Stimulated activated CD8-positive, alpha-beta memory T cell treated with anti-CD3 and anti-CD28 coated beads, Interleukin-4, amount 100 ng/mL, for 48 hours (primary cell): ENCODE measurements around the gene ANKRD12.
"Not testable (repeated sequence)": the region's sequence is repeated elsewhere in the genome, so short reads cannot be mapped to it uniquely, and the experiment has no call there.

Experiments
- DNase-seq: peaks from one replicate; pipeline ENCODE4 v3.0.0-alpha.2; 2020

Gene ANKRD12

DNA sequence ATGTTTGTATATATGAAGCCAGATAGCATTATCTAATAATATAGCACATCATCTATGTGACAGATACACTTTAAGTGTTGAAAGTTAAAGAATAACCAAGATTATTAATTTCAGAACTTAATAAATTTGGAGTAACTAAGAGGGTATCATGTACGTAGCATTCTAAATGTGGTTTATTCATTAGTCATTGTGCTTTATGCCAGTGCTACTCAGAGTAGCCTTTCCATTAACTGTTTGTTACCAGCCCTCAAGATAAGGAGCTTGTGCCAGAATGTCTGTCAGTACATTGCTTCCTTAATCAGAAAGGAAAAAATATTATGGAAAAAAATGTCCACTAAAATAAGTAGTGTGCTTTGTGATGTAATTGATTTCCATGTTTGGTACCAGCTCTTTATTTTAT lies 103.1 kb downstream of the ANKRD12 start:
- DNase-seq = no peak

DNA sequence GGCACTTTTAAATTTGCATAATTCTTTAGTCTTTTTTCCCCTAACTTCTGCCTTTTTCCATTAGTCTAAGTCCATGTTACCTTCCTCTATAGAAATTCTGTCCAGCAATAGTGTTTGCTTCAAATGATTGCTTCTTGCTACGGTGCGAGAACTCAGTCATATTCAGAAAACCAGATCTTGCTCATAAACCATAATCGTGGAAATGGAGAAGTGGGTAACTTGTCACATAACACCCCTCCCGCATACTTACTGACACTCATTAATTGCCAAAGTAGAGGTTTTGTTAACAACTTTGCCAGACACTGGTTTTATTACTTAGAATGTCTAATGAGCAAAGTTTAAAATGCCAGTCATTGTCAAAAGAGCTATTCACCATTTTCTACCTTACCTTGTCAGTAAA lies 103.7 kb downstream of the ANKRD12 start:
- DNase-seq = no peak

DNA sequence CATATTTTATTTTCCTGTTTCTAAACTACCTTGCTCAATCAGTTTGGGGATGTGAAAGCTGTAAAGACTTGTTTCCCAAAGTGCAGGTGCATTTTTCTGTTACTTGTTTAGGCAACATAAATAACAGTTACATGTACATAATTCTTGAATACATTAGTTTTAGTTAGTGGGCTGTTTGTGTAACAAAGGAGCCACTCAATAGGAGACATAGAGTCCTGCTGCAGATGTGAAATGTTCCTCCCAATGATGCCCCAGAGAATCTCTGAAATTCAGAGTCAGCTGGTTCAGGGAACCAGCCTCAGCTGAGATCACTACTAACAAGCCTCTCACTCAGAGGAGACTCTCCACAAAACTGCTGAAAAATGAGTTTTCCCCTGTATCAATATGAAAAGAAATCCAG lies 106.4 kb downstream of the ANKRD12 start:
- DNase-seq = no peak

DNA sequence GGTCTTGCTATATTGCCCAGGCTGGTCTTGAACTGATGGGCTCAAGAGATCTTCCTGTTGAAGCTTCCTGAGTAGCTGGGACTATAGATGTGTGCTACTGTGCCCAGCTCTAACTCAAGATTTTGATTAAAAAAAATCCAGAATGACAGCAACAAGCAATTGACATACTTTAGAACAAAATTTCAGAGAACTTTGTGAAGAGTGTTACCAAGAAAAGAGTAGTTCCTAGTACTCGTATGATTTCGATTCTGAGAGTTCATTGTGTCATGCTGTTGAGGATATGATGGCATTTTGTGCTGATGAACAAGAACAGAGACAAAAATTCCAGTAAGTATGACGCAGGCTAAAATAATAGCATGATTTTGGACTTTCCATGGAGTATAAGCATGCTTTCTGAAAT lies 107.8 kb downstream of the ANKRD12 start:
- DNase-seq = no peak

DNA sequence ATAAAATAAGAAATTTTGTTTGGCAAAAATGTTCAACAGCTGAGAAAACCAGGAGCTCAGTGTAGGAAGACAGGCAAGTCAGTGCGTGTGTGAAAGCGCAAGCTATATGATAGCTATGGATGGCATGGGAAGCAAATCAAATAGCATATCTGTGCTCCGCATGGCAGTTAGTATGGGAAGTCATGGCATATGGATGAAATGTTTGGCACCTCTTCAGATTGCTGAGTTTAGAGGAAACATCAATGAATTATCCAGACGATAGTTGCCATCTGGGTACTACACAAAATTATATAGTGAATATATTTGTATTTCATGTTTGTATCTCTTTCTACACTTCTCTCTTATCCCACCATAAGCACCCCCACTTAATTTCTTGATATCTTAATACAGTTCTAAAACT lies 112.1 kb downstream of the ANKRD12 start:
- DNase-seq = no peak

DNA sequence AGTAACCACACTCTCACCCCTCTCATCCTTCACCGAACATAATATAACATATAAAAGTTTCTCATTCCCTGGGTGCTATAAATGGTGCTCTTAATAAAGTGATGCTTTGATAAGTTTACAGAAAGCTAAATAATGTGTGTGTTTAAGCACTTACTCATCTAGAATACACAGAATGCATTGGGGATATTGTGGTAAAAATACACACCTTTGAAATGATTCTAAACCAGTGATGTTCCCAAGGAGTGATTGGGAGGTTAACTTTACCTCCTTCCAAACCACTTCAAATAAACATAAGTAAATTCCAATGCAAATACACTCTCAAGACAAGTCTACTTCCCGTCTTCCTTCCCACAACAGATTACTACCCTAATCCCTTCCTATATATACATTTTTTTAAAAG lies 112.7 kb downstream of the ANKRD12 start:
- no peak for DNase-seq

DNA sequence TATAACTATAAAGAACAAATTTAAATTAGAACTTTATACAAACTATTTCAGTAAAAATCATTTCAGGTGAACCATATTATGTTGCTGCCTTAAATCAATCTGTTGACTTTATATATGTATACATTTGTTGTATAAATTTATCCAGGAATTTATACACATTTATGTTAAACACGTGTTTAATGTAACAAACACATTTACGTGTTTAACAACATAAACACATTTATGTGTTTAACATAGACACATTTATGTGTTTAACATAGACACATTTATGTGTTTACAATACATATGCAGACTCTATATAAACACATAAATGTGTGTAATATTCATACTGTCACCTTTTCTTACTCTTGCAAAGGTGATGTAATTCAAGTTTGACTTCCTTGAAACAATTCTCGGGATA lies 122.6 kb downstream of the ANKRD12 start:
- DNase-seq = no peak

DNA sequence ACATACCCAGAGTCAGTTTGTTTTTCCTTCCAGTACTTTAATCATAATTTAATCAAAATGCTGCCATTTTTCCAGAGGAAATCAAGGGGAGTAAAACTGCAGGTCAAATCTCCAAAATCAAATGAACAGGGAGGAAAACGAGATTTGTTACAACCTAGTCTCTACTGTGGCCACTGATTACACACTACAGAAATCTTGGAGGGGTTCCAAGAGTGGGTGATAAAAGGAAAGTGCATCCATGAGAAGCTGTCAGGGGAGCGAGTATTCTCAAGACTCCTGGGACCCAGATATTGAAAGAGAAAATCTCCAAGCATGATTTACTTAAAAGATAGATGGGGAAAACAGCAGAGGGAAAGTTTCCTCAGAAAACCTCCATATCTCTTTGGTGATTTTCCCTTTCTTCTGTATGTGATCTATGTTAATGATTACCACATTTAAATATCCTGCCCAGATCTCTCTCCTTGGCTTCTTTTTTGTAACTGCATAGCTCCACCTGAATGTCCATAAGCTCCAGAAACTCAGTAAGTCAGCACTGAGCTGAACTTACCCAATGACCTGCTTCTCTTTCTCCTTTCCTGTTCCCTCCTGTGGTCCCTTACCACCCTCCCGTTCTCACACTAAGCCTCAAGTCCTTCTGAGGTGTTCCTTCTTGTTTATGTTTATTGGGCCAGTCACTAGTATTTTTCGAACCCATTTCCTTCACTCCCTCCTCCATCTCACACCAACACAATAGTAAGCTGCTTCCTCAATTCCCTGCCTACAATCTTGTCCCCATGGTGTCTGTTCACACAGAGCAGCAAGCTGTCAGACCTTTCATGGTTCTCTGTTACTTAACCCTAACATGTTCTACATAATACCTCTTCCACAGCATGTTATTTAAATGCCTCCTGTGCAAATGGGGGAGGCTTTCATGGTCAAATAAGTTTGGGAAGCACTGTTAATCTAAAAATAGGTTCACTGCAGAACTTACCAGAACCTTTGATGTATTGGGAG lies 124.1 kb downstream of the ANKRD12 start:
- no peak for DNase-seq

DNA sequence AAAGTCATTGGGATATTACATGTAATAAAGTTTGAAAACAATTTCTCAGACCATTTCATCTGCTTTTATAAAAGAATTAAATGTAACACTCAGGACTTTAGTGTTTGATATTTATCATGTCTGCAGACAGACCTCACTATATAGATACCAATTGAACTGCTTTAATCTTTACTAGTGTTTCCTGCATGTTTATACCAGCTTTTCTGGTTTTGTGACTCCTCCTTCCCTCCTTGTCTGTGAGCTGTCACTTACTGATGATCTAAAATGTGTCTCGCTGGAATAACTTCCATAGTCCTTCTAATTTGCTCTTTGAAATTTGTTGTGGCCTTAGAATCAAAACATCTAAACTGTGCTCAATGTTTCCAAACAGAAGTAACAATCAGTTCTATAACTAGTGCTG lies 126.7 kb downstream of the ANKRD12 start:
- DNase-seq = no peak

DNA sequence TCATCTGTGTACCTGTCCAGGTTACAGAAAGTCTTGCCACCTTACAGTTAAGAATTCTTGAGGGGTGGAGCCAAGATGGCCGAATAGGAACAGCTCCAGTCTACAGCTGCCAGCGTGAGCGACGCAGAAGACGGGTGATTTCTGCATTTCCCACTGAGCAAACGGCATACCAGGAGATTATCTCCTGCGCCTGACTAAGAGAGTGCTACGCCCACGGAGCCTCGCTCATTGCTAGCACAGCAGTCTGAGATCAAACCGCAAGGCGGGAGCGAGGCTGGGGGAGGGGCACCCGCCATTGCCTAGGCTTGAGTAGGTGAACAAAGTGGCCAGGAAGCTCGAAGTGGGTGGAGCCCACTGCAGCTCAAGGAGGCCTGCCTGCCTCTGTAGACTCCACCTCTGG lies 128.2 kb downstream of the ANKRD12 start:
- DNase-seq = not testable (repeated sequence)

DNA sequence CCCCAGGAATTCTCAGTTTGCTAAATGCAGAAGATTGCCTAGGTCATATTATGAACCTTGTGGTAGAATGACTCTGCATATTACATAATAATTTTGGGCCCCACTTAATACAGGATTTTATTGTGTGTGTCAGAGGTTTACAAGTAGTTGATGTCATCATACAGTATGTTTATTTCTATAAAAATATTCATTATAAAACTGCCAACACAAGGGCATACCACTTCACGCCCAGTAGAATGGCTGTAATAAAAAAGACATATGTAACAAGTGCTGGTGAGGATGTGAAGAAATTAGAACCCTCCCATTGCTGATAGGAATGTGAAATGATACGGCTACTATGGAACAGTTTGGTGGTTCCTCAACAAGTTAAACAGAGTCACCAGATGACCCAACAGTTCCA lies 136.6 kb downstream of the ANKRD12 start:
- DNase-seq = no peak

DNA sequence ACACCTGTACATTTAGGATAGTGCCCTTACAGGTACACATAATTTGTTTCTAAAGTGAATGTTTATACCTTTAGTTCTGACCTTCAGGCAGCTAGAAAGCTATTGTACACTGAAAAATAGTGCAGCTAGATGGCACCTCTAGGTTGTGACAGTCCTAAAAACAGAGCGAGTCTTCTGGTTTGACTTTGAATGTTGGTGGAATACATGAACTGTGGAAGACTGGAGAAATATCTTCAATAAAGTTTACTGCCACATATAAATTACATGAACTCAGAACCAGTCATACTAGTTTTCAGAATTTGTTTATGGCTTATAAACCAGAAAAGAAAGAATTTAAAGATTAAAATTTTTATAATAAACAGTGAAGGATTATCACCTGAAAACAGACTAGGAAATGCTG lies 139.3 kb downstream of the ANKRD12 start:
- no peak for DNase-seq

DNA sequence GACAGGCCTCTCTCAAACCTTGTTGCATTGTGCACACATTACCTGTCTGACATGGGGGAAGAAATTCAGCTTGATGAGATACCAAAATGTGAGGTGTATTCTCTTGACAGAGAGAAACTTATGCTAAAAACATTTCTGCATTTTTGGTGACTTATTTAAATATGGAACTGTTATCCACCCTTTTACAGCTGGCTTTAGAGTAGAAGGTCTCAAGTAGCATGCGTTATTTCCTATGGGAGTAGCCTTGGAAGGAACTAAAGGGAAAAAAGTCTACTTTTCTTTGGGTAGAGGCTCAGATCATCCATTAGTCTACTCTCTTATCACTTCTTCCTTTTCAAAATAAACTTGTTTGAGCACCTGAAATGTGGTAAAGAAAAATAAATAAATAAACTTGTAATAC lies 141.4 kb downstream of the ANKRD12 start:
- no peak for DNase-seq

DNA sequence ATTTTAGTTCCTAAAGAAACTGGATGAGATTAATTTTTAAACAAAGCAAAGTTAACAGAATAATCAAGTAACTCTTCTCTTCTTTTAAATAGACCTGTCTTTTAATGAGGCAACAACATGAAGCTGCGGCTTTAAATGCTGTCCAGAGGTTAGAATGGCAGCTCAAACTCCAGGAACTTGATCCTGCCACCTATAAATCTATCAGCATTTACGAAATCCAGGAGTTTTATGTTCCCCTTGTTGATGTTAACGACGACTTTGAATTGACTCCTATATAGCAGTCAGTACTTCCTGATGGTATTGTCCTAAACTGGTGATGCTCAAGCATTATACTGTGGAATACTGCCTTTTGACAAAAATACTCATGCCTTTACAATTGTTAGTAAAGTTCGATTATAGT lies 144.3 kb downstream of the ANKRD12 start:
- no peak for DNase-seq

DNA sequence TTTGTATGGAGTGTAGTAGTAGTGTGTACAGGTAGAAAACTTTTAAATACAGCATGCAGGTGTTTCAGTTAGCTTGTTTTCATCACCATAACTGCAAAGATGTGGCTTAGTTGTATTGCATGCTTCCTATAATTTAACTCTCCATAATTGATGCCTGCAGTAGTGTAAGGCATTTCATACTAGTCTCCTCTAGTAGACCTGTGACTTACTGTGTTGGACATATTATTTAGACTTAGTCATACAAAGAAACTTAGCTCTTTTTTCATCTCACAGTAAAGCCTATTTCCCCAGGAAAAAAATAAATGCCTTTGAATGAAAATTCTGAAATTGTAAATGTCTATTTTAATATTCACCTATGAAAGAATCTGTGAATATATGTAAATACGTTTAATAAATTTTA lies 145.2 kb downstream of the ANKRD12 start:
- DNase-seq = no peak

DNA sequence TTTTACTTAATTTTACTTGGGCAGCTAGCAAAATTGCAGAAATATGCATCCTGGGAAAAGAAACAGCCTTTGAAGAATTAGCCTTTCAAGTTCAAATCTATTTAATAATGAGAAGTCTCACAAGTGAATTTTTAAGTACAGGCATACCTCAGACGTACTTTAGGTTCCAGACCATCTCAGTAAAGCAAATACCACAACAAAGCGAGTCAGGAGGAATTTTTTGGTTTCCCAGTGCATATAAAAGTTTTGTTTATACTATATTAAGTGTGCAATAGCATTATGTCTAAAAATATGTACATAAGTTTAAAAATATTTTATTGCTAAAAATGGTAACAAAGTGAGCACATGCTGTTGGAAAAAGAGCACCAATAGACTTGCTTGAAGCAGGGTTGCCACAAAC lies 147.2 kb downstream of the ANKRD12 start:
- no peak for DNase-seq

DNA sequence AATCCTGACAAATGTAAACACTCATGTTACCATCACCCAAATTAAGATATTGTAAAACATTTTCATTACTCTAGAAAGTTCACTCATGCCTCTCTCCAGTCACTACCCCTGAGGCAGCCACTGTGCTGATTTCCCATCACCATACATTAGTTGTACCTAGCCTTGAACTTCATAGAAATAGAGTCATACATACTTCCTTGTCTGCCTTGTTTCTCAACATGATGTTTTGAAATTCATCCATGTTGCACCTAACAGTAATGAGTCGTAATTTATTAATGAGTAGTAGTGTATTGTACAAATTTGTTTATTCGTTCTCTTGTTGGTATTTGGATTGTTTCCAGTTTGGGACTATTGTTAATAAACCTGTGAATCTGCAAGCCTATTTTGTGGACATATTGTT lies 149.0 kb downstream of the ANKRD12 start:
- no peak for DNase-seq

DNA sequence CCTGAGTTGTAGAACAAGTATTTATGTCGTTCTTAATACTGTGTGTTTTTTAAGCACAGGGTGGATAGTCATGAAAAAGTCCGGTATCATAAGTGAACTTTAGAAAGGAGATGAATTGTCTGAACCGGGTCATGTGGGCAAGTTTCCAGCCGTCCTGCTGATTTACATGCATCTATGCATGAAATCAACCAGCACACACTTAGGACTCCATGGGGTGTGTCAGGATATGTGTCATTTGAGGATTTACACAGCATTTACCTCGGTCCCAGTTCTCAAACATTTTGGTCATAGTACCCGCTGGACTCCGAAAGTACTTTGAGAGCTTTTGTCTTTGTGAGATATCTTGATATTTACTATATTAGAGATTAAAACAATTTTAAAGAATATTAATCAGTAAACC lies 150.5 kb downstream of the ANKRD12 start:
- no peak for DNase-seq

DNA sequence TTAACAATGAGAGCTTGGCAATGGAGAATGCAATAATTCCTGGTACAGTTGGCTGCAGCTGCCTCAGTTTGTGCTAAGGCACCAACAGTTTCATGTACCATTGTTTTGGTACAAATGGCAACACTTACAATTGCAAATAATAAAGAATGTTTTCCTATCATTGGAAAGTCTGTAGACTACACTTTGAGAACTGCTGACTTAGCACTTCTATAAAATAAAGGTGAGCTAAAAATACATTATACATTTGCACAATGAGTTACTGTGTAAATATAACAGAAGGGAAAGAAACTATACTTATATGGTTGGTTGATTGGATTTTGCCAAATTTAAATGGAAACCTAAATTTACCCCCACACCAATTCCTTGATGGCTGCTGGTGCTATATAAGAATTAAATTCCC lies 153.1 kb downstream of the ANKRD12 start:
- DNase-seq = no peak

DNA sequence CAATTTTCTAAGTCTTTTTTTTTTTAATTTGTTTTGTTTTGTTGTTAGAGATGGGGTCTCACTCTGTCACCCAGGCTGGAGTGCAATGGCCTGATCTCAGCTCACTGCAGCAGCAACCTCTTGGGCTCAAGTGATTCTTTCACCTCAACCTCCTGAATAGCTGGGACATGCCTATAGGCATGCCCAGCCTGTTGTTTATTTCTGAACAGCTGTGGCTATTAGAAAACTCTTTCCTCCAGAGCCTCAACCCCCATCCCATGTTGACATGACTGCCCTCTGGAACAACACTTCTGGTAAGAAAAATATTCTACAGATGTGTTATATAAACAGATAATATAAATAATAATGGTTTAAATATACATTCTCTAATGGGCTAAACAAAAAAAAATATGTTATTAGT lies 153.6 kb downstream of the ANKRD12 start:
- no peak for DNase-seq

DNA sequence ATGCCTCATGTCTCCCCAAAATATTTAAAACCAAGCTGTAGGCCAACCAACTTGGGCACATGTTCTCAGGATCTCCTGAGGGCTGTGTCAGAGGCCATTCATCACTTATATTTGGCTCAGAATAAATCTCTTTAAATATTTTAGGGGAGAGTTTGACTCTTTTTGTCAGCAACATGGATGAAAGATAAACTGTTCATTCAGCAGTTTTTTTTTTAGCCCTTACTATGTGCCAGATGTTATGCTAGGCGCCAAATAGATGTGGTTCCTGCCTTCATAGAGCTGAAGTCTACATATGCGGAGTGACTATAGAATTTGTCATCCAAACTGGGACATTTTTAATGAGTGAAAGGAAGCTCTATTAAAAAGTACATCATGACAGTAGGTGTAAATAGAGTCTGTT lies 155.5 kb downstream of the ANKRD12 start:
- no peak for DNase-seq

DNA sequence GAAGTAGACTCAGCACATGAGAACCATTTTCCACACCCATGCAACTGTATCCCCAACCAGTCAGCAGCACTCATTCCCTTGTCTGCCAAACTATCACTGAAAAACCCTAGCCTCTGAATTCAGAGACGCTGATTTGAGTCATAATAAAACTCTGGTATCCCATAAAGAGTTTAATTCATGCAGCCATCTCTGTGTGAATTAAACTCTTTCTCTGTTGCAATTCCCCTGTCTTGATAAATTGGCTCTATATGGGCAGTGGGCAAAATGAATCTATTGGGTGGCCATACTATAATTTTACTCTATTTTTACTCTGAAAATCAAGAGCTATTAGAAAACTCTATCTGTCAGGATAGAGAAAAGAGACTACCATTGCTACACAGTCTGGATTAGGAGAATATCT lies 157.4 kb downstream of the ANKRD12 start:
- no peak for DNase-seq

DNA sequence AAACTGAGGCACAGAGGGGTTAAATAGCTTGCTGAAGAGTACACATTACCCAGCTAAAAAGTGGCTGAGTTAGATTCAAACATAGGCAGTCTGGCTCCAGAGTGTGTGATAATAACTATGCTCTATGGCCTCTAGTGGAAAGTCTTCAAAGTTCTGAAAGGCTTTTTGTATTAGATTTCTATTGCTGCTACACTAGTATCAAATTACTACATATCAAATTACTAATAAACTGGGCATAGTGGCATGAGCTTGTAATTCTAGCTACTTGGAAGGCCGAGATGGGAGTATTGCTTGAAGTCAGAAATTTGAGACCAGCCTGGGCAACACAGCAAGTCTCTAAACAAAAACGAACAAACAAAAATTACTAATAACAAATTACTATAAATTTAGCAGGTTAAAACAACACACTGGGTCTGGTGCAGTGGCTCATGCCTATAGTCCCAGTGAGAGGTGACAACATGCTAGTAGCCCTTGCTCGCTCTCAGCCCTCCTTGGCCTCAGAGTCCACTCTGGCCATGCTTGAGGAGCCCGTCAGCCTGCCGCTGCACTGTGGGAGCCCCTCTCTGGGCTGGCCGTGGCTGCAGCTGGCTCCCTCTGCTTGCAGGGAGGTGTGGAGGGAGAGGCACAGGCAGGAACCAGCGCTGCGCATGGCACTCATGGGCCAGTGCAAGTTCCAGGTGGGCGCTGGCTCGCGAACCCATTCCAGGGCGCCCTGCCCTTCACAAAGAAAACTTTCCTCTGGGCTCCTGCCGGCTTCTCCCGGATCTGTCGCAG lies 159.8 kb downstream of the ANKRD12 start:
- DNase-seq = no peak

DNA sequence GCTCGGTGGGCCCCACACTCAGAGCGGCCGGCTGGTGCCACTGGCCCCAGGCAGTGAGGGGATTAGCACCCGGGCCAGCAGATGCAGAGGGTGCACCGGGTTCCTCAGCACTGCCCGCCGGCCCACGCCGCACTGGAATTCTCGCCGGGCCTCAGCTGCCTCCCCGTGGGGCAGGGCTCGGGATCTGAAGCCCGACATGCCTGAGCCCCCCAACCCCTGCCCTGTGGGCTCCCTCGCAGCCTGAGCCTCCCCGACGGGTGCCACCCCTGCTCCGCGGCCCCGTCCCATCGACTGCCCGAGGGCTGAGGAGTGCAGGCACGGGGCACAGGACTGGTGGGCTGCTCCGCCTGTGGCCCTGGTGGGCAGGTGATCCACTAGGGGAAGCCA lies 160.4 kb downstream of the ANKRD12 start:
- no peak for DNase-seq
